Stomach (tissue), 4 donors: ENCODE measurements around the gene SHISAL1.

Experiments
- EP300 ChIP-seq: sonication (generic); formaldehyde crosslinking; IDR thresholded peaks from one replicate; pipeline ENCODE4 v1.6.1; 2017; ENCODE audit warnings: antibody characterized with exemption
- POLR2A ChIP-seq, 4 donors: fragments of 450-650 bp; IDR thresholded peaks; one replicate each; pipeline ENCODE4 v1.6.1; 2016; ENCODE audit warnings: antibody characterized with exemption in 4 of 4, control low read depth in 2 of 4, mild to moderate bottlenecking in 1 of 4, moderate library complexity in 1 of 4
- POLR2AphosphoS5 ChIP-seq, 3 donors: sonication (generic); formaldehyde crosslinking; IDR thresholded peaks; one replicate each; pipeline ENCODE4 v1.6.1; 2016; ENCODE audit warnings: antibody characterized with exemption in 3 of 3
- TF ChIP-seq, protein P1 (sequence below), 7 experiments: fragments of 450-650 bp in 4 of 7; fragments of 200-600 bp in 3 of 7; sonication (generic) in 3 of 7; IDR thresholded peaks; one replicate each; pipeline ENCODE4 v1.5.1; 2016 to 2019; ENCODE audit warnings: antibody characterized with exemption in 7 of 7, control low read depth in 2 of 7, mild to moderate bottlenecking in 1 of 7

DNA sequence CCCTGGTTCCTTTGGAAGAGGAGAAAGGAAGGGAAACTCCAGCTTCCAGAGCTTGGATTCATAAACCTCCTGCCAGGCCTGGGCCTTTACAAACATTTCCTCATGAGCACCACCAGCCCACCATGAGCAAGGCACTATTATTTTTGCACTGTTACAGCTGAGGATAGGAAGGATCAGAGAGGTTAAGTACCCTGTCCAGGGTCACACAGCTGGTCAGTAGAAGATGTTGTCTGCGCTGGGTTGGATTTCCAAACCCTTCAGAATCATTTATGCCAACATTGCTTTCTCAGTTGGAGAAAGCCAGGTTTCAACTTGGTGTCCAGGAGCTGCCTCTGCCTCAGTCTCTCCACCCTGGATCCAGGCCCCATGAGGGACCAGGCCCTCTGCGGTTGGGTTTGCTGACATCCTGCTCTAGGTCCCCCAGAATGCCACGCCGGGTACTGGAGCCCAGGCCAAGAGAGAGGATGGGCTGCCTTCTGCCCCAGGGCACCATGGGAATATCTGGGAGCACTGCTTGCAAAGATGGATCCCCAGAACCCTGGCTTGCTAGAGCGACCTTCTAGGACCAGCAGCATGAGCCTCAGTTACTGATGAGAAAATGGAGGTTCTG lies 29.7 kb upstream of the SHISAL1 start:
- TF ChIP-seq POLR2AphosphoS5 (IDR thresholded peaks at IDR 0.05), result no peak
- TF ChIP-seq POLR2A (IDR thresholded peaks at IDR 0.05), result no peak
- TF ChIP-seq, protein P1, sequence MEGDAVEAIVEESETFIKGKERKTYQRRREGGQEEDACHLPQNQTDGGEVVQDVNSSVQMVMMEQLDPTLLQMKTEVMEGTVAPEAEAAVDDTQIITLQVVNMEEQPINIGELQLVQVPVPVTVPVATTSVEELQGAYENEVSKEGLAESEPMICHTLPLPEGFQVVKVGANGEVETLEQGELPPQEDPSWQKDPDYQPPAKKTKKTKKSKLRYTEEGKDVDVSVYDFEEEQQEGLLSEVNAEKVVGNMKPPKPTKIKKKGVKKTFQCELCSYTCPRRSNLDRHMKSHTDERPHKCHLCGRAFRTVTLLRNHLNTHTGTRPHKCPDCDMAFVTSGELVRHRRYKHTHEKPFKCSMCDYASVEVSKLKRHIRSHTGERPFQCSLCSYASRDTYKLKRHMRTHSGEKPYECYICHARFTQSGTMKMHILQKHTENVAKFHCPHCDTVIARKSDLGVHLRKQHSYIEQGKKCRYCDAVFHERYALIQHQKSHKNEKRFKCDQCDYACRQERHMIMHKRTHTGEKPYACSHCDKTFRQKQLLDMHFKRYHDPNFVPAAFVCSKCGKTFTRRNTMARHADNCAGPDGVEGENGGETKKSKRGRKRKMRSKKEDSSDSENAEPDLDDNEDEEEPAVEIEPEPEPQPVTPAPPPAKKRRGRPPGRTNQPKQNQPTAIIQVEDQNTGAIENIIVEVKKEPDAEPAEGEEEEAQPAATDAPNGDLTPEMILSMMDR (IDR thresholded peaks at IDR 0.05), result no peak
- TF ChIP-seq EP300, result no peak
